GM19397 (cell line): ENCODE measurements around the gene HAO2.

Experiments used
- ATAC-seq: cut with Tn5 transposase; IDR thresholded peaks from one replicate; pipeline ENCODE4 v1.9.1; 2021; ENCODE audit warnings: mild to moderate bottlenecking, moderate library complexity; ENCODE audit not compliant: unreplicated experiment

Gene HAO2

DNA sequence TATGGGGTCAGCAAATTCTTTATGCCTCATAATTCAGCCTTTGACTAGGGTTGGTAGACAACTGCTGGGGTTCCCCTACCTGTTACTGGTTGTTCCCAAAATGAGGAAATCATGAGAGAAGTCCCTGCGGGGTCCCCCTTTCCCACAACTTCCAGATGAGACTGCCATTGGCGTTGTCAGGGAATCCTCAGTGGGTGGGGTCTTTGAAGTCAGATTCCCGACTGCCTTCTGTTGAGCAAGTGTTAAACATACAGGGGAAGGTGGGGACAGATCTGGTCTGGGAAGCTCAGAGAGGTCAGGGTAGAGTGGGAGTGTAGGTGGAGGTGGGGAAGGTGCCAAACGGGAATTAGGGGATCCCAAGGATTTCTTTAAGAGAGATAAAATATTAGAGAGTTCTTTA is 61.1 kb downstream of the HAO2 start:
- ATAC-seq: no peak

DNA sequence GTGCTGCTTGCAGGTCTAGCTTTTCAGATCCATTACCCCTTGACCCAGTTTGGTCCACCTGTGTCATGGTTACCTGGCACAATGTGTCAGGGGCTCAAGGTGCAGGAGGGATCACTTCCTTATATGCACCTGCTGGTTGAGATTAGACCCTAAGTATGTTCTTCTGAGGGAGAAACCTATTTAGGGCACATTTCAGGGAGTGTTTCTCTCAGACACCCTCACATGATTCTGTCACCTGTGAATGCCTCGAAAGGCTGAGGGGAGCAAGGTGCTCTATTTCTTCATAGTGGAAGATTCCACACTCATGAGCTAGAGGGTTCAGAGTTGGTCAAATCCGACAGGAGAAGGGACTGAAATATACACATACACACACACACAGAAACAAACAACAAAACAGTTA is 61.9 kb downstream of the HAO2 start:
- ATAC-seq: no peak

DNA sequence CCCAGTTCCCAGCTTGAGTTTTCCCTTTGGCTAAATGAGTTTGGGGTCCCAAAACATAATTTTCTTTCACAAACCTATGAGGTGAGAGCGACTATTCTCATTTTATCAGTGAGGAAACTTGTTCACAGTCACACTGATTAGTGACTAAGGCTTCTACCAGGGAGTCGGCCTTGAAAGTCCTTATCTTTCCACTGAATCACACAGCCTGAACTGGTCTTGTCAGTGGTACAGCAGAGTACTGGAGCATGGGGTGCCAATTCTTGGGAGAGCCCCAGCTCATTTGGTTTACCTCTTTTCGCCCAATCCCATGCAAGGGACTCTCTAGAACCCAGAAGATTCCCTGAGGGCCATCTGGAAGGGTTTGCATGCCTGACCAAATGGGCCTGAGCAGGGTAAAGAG is 63.3 kb downstream of the HAO2 start:
- no peak for ATAC-seq

DNA sequence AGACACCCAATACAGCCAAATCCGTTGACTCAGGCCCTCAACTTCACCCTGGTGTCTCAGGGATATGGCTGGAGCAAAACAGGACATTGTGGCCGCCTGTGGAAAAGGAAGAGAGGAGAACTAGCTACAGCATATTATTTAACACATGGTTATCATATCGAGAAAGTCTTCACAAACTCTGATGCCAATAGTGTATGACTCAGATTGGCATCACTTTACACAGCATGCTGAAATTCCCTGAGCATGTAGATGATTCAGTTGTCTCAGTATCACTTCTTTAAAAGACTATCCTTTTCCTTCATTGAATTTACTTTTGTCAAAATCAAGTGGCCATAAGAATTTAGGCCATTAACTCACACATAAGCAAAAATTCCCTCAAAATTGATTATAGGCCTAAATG is 66.5 kb downstream of the HAO2 start:
- ATAC-seq: no peak

GRCh38 chr1:119438761-119439160 is 70.2 kb downstream of the HAO2 start:
- no peak for ATAC-seq

DNA sequence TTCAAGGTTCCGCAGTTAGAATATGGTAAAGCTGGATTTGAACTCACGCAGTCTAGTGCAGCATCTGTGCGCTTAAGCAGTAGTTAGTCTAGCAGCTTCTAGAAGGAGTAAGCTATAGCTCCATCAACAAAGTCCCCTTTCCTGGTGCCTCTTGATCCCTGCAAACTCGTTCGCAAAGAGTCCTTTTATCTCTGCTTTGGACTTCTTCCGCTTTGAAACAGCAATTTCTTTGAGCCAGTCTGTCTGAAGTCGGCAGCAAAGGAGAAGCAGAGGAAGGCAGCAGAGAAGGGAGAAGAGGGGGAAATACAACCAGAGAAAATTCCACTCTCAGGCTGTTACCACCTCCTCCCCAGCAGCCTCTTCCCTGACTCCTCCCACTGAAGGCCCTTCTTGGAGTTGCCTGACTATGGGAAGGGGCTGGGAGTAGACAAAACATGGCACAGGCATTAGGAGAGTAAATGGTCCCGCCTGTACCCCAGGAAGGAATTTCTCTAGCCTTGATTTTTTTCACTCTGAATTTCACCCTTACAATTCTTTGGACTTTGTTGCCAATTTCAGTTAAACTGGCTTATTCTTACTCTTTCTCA is 72.2 kb downstream of the HAO2 start:
- no peak for ATAC-seq

DNA sequence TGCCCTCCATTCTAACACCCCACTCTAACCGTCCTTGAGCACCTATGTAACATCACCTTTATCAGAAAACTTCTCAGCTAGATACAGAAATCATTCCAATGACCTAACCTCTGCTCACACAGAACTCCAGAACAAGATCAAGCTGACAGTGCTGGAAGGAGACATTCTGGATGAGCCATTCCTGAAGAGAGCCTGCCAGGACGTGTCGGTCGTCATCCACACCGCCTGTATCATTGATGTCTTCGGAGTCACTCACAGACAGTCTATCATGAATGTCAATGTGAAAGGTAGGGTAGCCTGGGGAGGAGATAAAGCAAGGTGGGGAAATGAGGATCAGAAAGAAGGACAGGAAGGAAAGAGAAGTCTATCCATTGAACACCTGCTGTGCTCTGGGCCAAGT is 74.2 kb downstream of the HAO2 start:
- ATAC-seq: no peak
